ENCODE measurements around the gene PIK3CD. TPM values are rescaled to one million over a fixed set of nuclear protein-coding genes. Genes with fewer than 3 reads are reported as not detected.
"Not testable (repeated sequence)": the region's sequence is repeated elsewhere in the genome, so short reads cannot be mapped to it uniquely, and the experiment has no call there.

The PIK3CD gene
- total and polyA plus RNA-seq, 2 experiments from 2014 or later: 1.2 to 1.3 TPM

GRCh38 chr1:9671377-9672140 is 20.0 kb downstream of the PIK3CD start:
- no peaks in the 10 kb centered on the region for H4K20me1 ChIP-seq (ENCODE audit: insufficient read depth, poor library complexity, severe bottlenecking)
- H3K9me3 ChIP-seq (ENCODE audit: low read depth): no peaks in the 10 kb centered on the region
- no peaks in the 10 kb centered on the region for H3K9me2 ChIP-seq (replicated peaks; ENCODE audit: insufficient read depth)
- 80% methylated on average over 8 of the region's 8 CpGs for WGBS (ENCODE audit: low lambda C conversion rate, missing lambda C conversion rate)
- TF ChIP-seq CTCF (IDR thresholded peaks at IDR 0.05; ENCODE audit: poor library complexity): no peak
- no peak for TF ChIP-seq EZH2phosphoT487 (IDR thresholded peaks at IDR 0.05; ENCODE audit: low read depth, severe bottlenecking, unreplicated experiment)
- TF ChIP-seq EZH2 (IDR thresholded peaks at IDR 0.05; ENCODE audit: borderline replicate concordance): no peak
- no peaks in the 10 kb centered on the region for H3K27me3 ChIP-seq
- no peak overlapping the region for H3K4me2 ChIP-seq
- no peaks in the 10 kb centered on the region for H3K4me1 ChIP-seq (ENCODE audit: insufficient read depth)
- no peak overlapping the region for H3K4me3 ChIP-seq
- H3K36me3 ChIP-seq (replicated peaks; ENCODE audit: insufficient read depth, low read depth): no peaks in the 10 kb centered on the region
- no peak overlapping the region for H2AFZ ChIP-seq
- DNase-seq (ENCODE audit: low spot score): no peak
- no peak overlapping the region for H3K27ac ChIP-seq
- no peaks in the 10 kb centered on the region for H3K79me2 ChIP-seq

GRCh38 chr1:9672444-9672843 is 20.9 kb downstream of the PIK3CD start:
- H2AFZ ChIP-seq: no peak overlapping the region
- H3K4me2 ChIP-seq: no peak overlapping the region
- no peaks in the 10 kb centered on the region for H3K79me2 ChIP-seq
- no peaks in the 10 kb centered on the region for H4K20me1 ChIP-seq (ENCODE audit: insufficient read depth, poor library complexity, severe bottlenecking)
- H3K4me1 ChIP-seq (ENCODE audit: insufficient read depth): no peaks in the 10 kb centered on the region
- TF ChIP-seq EZH2 (IDR thresholded peaks at IDR 0.05; ENCODE audit: borderline replicate concordance): no peak
- TF ChIP-seq EZH2phosphoT487 (IDR thresholded peaks at IDR 0.05; ENCODE audit: low read depth, severe bottlenecking, unreplicated experiment): no peak
- TF ChIP-seq CTCF (IDR thresholded peaks at IDR 0.05; ENCODE audit: poor library complexity): no peak
- no peaks in the 10 kb centered on the region for H3K27me3 ChIP-seq
- H3K27ac ChIP-seq: no peak overlapping the region
- H3K9me3 ChIP-seq (ENCODE audit: low read depth): no peaks in the 10 kb centered on the region
- H3K4me3 ChIP-seq: no peak overlapping the region
- no peaks in the 10 kb centered on the region for H3K36me3 ChIP-seq (replicated peaks; ENCODE audit: insufficient read depth, low read depth)
- H3K9me2 ChIP-seq (replicated peaks; ENCODE audit: insufficient read depth): no peaks in the 10 kb centered on the region
- 94% methylated on average over 5 of the region's 5 CpGs for WGBS (ENCODE audit: low lambda C conversion rate, missing lambda C conversion rate)
- no peak for DNase-seq (ENCODE audit: low spot score)

GRCh38 chr1:9675393-9675792 is 23.9 kb downstream of the PIK3CD start:
- Histone ChIP-seq H3K27me3 (no peaks in the 10 kb centered on the region), H3K79me2 (no peaks in the 10 kb centered on the region), H3K9me3 (ENCODE audit: low read depth) (no peaks in the 10 kb centered on the region), H3K27ac (no peak overlapping the region), H2AFZ (no peak overlapping the region), H3K4me1 (ENCODE audit: insufficient read depth) (no peaks in the 10 kb centered on the region), H3K36me3 (replicated peaks; ENCODE audit: insufficient read depth, low read depth) (no peaks in the 10 kb centered on the region), H4K20me1 (ENCODE audit: insufficient read depth, poor library complexity, severe bottlenecking) (no peaks in the 10 kb centered on the region), H3K4me3 (no peak overlapping the region), H3K4me2 (no peak overlapping the region), H3K9me2 (replicated peaks; ENCODE audit: insufficient read depth) (no peaks in the 10 kb centered on the region)
- DNase-seq (ENCODE audit: low spot score): no peak
- TF ChIP-seq EZH2phosphoT487 (IDR thresholded peaks at IDR 0.05; ENCODE audit: low read depth, severe bottlenecking, unreplicated experiment): no peak
- TF ChIP-seq CTCF (IDR thresholded peaks at IDR 0.05; ENCODE audit: poor library complexity): no peak
- no peak for TF ChIP-seq EZH2 (IDR thresholded peaks at IDR 0.05; ENCODE audit: borderline replicate concordance)
- WGBS (ENCODE audit: low lambda C conversion rate, missing lambda C conversion rate): 78% methylated on average over 3 of the region's 3 CpGs

DNA sequence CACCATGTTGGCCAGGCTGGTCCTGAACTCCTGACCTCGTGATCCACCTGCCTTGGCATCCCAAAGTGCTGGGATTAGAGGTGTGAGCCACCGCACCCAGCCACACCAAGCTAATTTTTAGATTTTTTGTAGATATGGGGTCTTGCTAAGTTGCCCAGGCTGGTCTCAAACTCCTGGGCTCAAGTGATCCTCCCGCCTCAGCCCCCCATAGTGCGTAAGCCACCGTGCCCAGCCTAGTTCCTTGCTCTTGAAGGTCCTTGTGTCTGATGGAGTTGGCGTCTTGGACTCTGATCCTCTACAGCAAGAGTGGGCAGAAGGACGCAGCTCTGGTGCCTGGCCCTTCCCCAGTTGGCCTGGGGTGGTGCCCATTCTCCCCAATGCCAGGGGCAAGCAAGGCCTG is 24.6 kb downstream of the PIK3CD start:
- not testable (repeated sequence) for H3K9me2 ChIP-seq (replicated peaks; ENCODE audit: insufficient read depth); H3K9me3 ChIP-seq (ENCODE audit: low read depth); H3K4me3 ChIP-seq; H3K4me2 ChIP-seq; DNase-seq (ENCODE audit: low spot score); H2AFZ ChIP-seq; H3K36me3 ChIP-seq (replicated peaks; ENCODE audit: insufficient read depth, low read depth); H3K27ac ChIP-seq; H3K79me2 ChIP-seq; H3K4me1 ChIP-seq (ENCODE audit: insufficient read depth); H3K27me3 ChIP-seq; H4K20me1 ChIP-seq (ENCODE audit: insufficient read depth, poor library complexity, severe bottlenecking)
- 97% methylated on average over 7 of the region's 7 CpGs for WGBS (ENCODE audit: low lambda C conversion rate, missing lambda C conversion rate)
